ENCODE measurements around the gene B3GALT6.

- TF ChIP-seq CTCF (IDR thresholded peaks at IDR 0.05) (no peak), EP300 (IDR thresholded peaks at IDR 0.05; ENCODE audit: low read depth) (no peak)
Observed at GRCh38 chr1:1268284-1268682, 36.2 kb downstream of the B3GALT6 start.

Data from transverse colon (tissue), 3 donors.